ENCODE data around the gene ANK3.

- TF ChIP-seq EZH2 (IDR thresholded peaks at IDR 0.05; ENCODE audit: borderline replicate concordance) (no peak), CTCF (IDR thresholded peaks at IDR 0.05; ENCODE audit: poor library complexity) (no peak)
These were observed 79.8 kb downstream of the ANK3 start for GRCh38 chr10:60309891-60310290.
